GM19240 (cell line): ENCODE results near the gene SSBP2.
"Not testable (repeated sequence)": the region's sequence is repeated elsewhere in the genome, so short reads cannot be mapped to it uniquely, and the experiment has no call there.

ENCODE experiments used
- DNase-seq: peaks from one replicate; pipeline ENCODE4 v3.0.0; 2011; ENCODE audit warnings: low spot score; ENCODE audit not compliant: insufficient read length

The SSBP2 gene

GRCh38 chr5:81435023-81435422 lies 315.9 kb downstream of the SSBP2 start:
- DNase-seq = no peak

DNA sequence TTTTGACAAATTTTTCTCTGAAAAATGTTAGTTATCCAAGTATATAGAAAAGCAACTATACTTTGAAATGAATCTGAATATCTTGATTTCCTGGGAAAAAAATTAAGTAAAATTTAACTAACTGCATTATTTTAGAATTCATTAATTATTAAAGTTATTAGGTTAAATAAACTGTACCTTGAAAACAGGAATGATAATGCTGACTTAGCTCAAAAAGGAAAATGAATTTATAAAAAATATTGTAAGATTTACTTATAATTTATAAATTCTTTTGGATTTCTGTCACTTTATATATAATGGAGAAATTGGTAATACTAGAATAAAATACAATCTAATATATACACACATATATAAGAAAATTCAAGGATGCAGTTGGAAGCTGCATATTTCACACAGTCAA lies 320.9 kb downstream of the SSBP2 start:
- DNase-seq = no peak

DNA sequence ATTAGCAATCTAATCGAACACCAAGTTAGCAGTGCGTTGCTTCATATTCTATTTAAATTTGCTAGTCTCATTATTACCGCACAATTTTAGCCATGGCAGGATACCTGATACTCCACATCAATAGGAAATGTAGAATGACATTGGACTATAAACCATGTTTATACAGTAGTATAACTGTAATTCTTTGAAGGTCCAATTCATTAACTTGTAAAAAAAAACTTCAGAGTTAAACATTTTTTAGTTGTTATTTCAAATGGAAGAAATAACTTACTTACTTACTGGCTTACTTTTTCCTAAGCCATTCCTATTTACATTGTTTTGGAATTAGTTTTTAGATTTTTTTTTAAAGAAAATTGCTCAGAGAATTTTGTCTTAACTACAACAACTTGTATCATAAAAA lies 321.5 kb downstream of the SSBP2 start:
- DNase-seq = no peak

DNA sequence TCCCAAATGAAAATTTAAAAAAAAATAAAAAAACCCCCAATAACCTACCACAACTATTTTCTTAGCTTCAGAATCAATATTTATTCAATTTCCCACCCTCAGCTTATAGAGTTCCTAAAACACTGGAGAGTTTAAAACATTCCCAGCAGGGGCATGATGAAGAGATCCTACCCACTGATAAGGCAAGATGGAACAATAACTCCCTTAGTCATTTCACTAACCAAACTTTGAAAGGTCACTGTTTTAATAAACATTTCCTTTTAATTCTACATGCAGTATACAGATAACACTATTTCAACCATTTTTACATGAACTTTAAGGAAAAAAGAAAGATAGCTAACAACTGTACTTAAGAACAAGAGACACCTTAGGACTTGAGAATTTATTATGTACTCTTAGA lies 322.0 kb downstream of the SSBP2 start:
- DNase-seq = no peak

DNA sequence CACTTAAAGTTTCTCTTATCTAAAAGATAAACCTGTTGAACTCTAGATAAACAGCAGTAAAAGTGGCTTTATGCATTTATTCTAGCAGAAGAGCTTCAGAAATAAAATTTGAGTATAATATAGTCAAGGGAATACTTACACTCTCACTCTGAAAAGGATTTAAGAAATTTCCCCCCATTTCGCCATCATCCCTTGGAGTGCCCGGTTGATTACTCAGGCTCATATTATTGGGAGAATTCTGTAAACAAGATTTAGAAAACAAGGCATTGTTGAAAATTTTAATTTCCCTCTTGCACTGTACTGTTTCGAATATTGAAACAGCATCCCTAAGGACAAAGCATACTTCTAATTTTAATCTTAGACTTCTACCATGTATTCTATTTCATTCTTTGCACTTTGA lies 322.5 kb downstream of the SSBP2 start:
- DNase-seq = no peak

- no peak for DNase-seq
Observed at GRCh38 chr5:81427566-81427965, 323.3 kb downstream of the SSBP2 start.

DNA sequence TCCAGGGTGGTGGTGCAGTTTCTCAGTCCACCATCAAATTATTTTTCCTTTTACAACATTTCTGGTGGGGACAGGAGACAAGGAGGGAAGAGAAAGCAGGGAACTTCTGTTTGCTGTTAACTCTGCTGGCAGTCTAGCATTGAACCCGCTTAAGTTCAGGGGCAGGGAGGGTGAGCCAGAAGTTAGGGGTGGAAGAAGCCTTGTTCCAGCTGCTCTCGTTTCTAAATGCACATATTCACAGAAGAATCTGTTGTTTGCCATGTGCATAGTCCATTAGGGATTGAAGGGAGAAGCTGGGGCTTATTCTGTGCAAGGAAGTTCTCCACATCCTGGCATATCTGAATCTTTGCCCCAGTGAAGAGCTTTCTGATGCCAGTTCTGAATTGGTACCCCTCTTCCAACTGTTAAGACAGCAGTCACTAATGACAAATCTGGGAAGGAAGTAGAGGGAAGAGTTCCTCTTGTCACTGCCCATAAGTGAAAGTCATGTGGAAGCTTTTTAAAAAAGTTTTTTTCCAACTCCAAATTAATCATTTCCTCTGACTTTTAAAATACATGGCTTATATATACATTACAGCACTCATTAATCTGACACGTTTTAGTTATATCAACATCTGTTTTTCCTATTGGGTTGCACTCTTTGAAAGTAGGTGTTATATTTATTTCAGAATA lies 324.4 kb downstream of the SSBP2 start:
- no peak for DNase-seq

- no peak for DNase-seq
Observed at GRCh38 chr5:81425569-81425968, 325.3 kb downstream of the SSBP2 start.

DNA sequence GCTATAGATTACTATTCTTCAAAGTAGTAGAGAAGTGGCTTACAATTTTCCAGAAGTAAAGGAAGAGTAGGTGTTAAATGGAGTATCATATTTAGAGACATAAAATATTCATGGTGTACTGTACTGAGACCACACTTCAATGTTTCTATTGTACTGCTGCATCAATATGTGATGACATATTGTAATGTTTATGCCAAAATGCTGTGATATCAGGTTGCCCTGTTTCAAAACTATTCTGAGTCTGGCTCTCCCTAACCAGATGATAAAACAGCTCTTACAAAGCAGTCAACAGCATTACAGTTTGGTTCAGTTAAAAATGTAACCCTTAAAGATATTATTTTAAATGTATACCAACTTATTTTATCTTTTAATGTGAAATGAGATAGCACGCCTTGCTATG lies 326.2 kb downstream of the SSBP2 start:
- DNase-seq = no peak

- no peak for DNase-seq
Observed at GRCh38 chr5:81422671-81423070, 328.2 kb downstream of the SSBP2 start.

DNA sequence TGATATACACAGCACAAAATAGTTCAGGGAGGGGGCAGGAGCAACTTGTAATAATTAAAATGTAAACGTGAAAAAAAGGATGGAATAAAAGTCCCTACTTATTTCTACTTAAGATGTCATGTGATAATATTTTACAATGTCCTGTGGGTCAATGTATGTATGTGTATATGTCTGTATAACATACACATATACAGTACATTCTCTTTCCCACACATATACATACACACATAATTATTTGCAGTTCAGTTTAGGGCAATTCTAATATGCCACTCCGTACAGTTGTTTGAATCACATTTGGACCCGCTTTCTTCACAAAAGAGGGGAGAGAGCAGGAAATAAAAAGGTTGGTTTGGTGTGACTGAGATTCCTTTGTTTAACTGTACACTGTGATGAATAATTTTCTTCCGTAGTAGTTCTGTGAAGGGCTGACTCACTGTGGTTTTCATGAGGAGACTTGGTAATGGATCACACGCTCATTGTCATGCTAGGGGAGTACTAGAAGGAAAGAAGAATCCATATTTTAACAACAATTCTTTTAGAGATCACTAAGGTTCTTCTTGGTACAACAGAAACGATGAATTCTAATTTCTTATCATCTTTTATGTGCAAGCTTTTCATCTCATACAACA lies 330.7 kb downstream of the SSBP2 start:
- DNase-seq = no peak

- DNase-seq = no peak
Observed at GRCh38 chr5:81418606-81419005, 332.3 kb downstream of the SSBP2 start.

DNA sequence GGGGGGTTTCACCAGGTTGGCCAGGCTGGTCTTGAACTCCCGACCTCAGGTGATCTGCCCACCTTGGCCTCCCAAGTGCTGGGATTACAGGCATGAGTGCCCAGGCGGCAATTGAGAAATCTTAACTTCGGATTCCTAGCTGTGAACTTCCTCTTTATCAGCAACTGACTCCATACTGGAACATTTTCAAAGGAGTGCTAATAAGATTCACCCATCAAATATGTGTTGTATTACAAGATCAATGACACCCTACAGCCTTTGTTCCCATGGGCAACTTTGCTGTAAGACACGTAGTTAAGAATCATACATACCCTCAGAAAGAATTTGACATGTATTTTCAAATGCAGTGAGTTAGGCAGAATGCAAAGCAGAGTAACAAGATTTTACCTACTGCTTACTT lies 333.8 kb downstream of the SSBP2 start:
- no peak for DNase-seq

GRCh38 chr5:81409896-81410295 lies 341.0 kb downstream of the SSBP2 start:
- DNase-seq = no peak

GRCh38 chr5:81409361-81409760 lies 341.5 kb downstream of the SSBP2 start:
- DNase-seq = no peak

GRCh38 chr5:81408496-81408895 lies 342.4 kb downstream of the SSBP2 start:
- no peak for DNase-seq

DNA sequence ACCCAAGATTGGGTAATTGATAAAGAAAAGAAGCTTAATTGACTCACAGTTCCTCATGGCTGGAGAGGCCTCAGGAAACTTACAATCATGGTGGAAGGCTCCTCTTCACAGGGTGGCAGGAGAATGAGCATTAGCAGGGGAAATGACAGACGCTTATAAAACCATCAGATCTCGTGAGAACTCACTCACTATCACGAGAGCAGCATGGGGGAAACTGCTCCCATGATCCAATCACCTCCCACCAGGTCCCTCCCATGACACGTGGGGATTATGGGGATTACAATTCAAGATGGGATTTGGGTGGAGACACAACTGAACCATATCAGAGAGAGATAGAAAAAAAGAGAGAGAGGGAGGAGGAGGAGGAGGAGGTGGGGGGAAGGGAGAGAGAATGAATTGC lies 343.1 kb downstream of the SSBP2 start:
- not testable (repeated sequence) for DNase-seq

DNA sequence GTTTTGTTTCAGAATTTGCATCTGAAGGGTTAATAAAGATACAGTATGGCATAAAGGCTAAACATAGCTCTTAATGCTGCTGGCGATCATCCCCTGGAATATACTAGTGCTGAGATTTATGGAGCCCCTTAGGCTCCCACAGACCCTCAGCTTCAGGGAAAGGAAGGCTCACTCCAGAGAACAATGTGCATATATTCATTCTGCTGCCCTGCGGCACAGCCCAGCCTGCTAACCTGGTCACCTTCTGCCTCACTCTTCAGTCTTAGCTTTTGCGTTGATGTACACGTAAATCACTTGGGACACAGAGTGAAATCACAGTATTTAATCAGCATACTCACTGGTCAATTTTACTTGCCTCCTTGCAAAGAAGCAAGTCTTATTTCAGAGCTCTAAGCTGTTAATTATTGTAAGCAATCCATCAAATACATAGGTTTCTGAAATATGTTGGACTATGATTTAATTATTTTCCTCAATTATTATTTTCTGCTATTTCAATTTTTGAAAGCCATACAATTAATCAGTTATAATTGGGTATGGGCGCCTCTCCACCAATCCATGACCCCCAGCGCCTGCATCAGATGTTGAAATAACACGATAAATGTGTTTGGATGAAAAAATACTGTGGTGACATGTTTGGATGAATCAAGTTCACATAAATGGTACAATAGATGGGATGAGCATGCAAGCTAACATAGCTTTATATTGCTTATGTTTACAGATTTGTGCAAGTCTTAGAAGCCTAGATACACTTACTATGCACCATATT lies 345.6 kb downstream of the SSBP2 start:
- no peak for DNase-seq

- DNase-seq = no peak
Observed at GRCh38 chr5:81402192-81402930, 348.5 kb downstream of the SSBP2 start.

GRCh38 chr5:81401266-81401665 lies 349.6 kb downstream of the SSBP2 start:
- DNase-seq = no peak

DNA sequence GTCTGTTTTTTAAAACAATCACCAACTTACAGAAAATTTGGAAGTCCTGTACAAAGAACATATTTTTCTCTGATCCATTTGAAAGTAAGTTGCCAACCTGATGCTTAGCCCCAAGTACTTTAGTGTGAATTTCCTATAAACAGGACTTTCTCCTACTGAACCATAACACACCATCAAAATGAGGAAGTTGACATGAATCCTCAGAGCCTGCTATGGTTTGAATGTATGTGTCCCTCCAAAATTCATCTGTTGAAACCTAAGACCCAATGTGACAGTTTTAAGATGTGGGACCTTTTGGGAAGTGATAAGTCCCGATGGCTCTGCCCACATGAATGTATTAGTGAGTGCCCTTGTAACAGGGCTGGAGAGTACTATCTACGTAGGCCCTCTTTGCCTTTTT lies 350.5 kb downstream of the SSBP2 start:
- DNase-seq = no peak

DNA sequence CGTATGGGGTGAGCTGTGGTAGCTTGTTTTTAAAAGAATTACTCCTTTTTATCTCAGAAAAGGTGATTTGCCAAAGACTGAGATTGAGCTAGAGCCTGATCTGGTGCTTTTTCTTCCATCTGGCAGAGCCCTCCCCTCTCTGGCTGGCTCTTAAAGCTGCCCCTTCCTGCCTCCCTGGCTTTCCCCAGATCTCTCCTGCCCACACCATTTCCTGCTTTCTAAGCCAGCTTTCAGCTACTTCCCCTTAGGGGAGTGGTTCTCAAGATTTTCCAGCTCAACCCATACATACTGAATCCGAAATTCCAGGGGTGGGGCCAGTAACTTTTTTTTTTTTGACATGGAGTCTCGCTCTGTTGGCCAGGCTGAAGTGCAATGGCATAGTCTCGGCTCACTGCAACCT lies 352.2 kb downstream of the SSBP2 start:
- DNase-seq = no peak
